Neural progenitor cell (in vitro differentiated cells): ENCODE measurements around the gene EPHX1.

Source experiments
- CTCF ChIP-seq: fragments of 200-600 bp; sonication (generic); IDR thresholded peaks from 2 replicates; pipeline ENCODE4 v1.5.1; 2017; ENCODE audit warnings: antibody characterized with exemption, mild to moderate bottlenecking
- EZH2 ChIP-seq: fragments of 200-600 bp; sonication (generic); IDR thresholded peaks from 2 replicates; pipeline ENCODE4 v1.6.1; 2017; ENCODE audit warnings: antibody characterized with exemption, mild to moderate bottlenecking, moderate library complexity
- EZH2phosphoT487 ChIP-seq: fragments of 200-600 bp; sonication (generic); IDR thresholded peaks from 2 replicates; pipeline ENCODE4 v1.6.1; 2017; ENCODE audit warnings: antibody characterized with exemption

- TF ChIP-seq CTCF (no peak), EZH2phosphoT487 (no peak), EZH2 (no peak)
Measured at GRCh38 chr1:225812488-225813213, 2.7 kb downstream of the EPHX1 start.
